Esophagus mucosa (tissue), 1 donor: ENCODE measurements around the gene EDN2. TPM values are rescaled to one million over a fixed set of nuclear protein-coding genes. Genes with fewer than 3 reads are reported as not detected.

Experiments used
- ATAC-seq: fragments of 200-7000 bp; cut with Tn5 transposase; one replicate; pipeline ENCODE4 v1.9.1; 2020
- total RNA-seq: library from RNA; stranded (reverse); gene quantifications from one replicate; pipeline ENCODE4 v1.2.4, GENCODE V29; 2023
- donor health status: DM: yes; HTN: yes; CAD: no.

Gene EDN2
- total RNA-seq, 1 donor from 2014 or later = 4.7 TPM

- ATAC-seq = peak; percentile 57
Measured at GRCh38 chr1:41482001-41482765, 2.3 kb downstream of the EDN2 start.

- no peak for ATAC-seq
Measured at GRCh38 chr1:41481109-41481775, 3.2 kb downstream of the EDN2 start.

GRCh38 chr1:41480204-41481108 lies 4.0 kb downstream of the EDN2 start:
- ATAC-seq = no peak

- ATAC-seq = no peak
Measured at GRCh38 chr1:41479808-41480160, 4.7 kb downstream of the EDN2 start.

- ATAC-seq = no peak
Measured at GRCh38 chr1:41479000-41479807, 5.3 kb downstream of the EDN2 start.

GRCh38 chr1:41478118-41478748 lies 6.2 kb downstream of the EDN2 start:
- no peak for ATAC-seq

- ATAC-seq = peak; percentile 76
Measured at GRCh38 chr1:41476807-41477361, 7.6 kb downstream of the EDN2 start.

- ATAC-seq = peak; percentile 44
Measured at GRCh38 chr1:41475859-41476567, 8.5 kb downstream of the EDN2 start.

GRCh38 chr1:41475346-41475745 lies 9.1 kb downstream of the EDN2 start:
- ATAC-seq = no peak

- ATAC-seq = peak; percentile 57
Measured at GRCh38 chr1:41474490-41475271, 9.8 kb downstream of the EDN2 start.

GRCh38 chr1:41473738-41474362 lies 10.6 kb downstream of the EDN2 start:
- peak; percentile 42 for ATAC-seq

GRCh38 chr1:41471658-41472057 lies 12.8 kb downstream of the EDN2 start:
- no peak for ATAC-seq

- ATAC-seq = no peak
Measured at GRCh38 chr1:41469706-41470105, 14.8 kb downstream of the EDN2 start.

- no peak for ATAC-seq
Measured at GRCh38 chr1:41468122-41468762, 16.2 kb downstream of the EDN2 start.

GRCh38 chr1:41467673-41468072 lies 16.8 kb downstream of the EDN2 start:
- ATAC-seq = no peak

- ATAC-seq = peak; percentile 24
Measured at GRCh38 chr1:41466146-41466545, 18.3 kb downstream of the EDN2 start.

GRCh38 chr1:41465741-41466140 lies 18.7 kb downstream of the EDN2 start:
- ATAC-seq = peak; percentile 63

- ATAC-seq = no peak
Measured at GRCh38 chr1:41464885-41465284, 19.6 kb downstream of the EDN2 start.

GRCh38 chr1:41463516-41463915 lies 21.0 kb downstream of the EDN2 start:
- no peak for ATAC-seq
